Upper lobe of right lung (tissue), 1 donor: ENCODE measurements around the gene CMTM4. TPM values are rescaled to one million over a fixed set of nuclear protein-coding genes. Genes with fewer than 3 reads are reported as not detected.
"Not testable (repeated sequence)": the region's sequence is repeated elsewhere in the genome, so short reads cannot be mapped to it uniquely, and the experiment has no call there.

ENCODE experiments used
- ATAC-seq: fragments of 200-7000 bp; cut with Tn5 transposase; one replicate; pipeline ENCODE4 v1.9.1; 2020; ENCODE audit warnings: mild to moderate bottlenecking, moderate library complexity
- DNase-seq: peaks from one replicate; pipeline ENCODE4 v3.0.0-alpha.2; 2020
- H3K27ac ChIP-seq: fragments of 200-600 bp; one replicate; pipeline ENCODE4 v1.8.0; 2022
- H3K27me3 ChIP-seq: fragments of 200-600 bp; one replicate; pipeline ENCODE4 v1.8.0; 2022; ENCODE audit warnings: mild to moderate bottlenecking
- H3K36me3 ChIP-seq: fragments of 200-600 bp; one replicate; pipeline ENCODE4 v1.8.0; 2022
- H3K4me1 ChIP-seq: fragments of 200-600 bp; one replicate; pipeline ENCODE4 v1.8.0; 2022
- H3K4me3 ChIP-seq: fragments of 200-600 bp; one replicate; pipeline ENCODE4 v1.8.0; 2022; ENCODE audit warnings: mild to moderate bottlenecking
- H3K9me3 ChIP-seq: fragments of 200-600 bp; one replicate; pipeline ENCODE4 v1.8.0; 2022
- CTCF ChIP-seq: fragments of 200-600 bp; IDR thresholded peaks from one replicate; pipeline ENCODE4 v1.8.0; 2022; ENCODE audit warnings: antibody characterized with exemption
- intact Hi-C: fragments of 100-400 bp; cut with DNase I; formaldehyde crosslinking; loops from one replicate; pipeline ENCODE4 v1.11.0; 2022
- total RNA-seq: library from RNA; stranded (reverse); fragmentation: NEBNext Ultra II Directional; extraction: Animal tissue kit (Norgen Biotek cat#: 25700); gene quantifications from one replicate; pipeline ENCODE4 v1.2.1, GENCODE V29; 2021
- donor health status: DM: no; HTN: yes; CAD: no; lungs with severe emphysema.

Gene CMTM4
- total RNA-seq, 1 donor from 2014 or later, result 58.0 TPM

DNA sequence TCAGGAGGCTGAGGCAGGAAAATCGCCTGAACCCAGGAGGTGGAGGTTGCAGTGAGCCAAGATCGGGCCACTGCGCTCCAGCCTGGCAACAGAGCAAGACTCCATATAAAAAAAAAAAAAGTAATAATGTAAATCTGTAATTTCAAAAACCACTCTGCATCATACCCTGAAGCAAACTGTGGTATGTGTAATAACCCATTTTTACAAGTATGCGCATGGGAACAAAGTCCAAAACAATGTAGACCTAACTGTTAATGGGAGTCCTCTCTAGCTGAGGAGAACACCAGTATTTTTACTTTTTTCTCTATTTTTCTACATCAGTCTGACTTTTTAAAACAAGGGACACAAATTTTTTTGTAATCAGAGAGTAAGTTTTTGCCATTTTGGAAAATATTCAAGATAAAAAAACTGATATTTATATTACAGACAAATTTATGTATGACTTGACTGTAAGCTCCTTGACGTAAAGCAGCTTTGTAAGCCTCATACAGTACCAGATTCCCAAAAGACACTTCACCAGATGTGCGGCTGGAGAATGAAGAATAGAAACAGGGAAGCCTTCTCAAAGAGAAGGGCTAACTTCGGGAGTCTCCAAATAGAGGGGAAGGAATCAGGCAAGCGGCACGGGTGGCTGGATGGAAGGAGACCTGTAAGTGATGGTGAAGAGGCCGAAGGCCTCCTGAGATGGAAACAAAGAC lies 25.7 kb downstream of the CMTM4 start:
- ATAC-seq, result no peak

DNA sequence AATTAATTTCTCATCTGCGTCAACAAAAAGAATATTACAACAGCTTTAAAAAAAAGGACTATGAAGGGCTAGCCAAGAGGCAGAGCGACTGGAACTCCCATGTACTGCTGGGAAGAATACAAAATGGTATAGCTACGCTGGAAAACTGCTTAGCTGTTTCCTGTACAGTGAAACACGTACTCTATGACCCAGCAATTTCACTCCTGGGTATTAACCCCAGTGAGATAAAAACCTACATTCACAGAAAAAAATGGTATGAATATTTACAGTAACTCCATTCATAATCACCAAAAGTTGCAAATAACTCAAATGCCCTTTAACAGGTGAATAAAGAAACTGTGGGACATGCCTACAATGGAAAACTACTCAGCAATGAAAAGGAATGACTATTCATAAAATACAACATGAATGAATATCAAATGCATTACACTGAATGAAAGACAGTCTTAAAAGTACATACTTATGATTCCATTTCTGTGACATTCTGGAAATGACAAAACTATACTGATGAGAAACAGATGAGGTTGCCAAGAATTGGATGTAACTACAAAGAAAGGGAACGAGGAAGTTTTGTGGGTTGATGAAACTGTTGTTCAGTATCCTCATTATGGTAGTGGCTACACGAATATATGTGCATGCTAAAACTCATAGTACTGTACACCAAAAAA lies 27.6 kb downstream of the CMTM4 start:
- no peaks in the 10 kb centered on the region for H3K4me1 ChIP-seq
- DNase-seq, result no peak
- H3K4me3 ChIP-seq, result no peak overlapping the region
- no peak overlapping the region for H3K27ac ChIP-seq
- intact Hi-C loops, result no loop called here
- H3K27me3 ChIP-seq, result no peaks in the 10 kb centered on the region
- no peaks in the 10 kb centered on the region for H3K9me3 ChIP-seq
- no peak for TF ChIP-seq CTCF
- ATAC-seq, result no peak
- H3K36me3 ChIP-seq, result no peaks in the 10 kb centered on the region

More for the DNA sequence above, 25.7 kb downstream of the CMTM4 start:
- no peaks in the 10 kb centered on the region for H3K36me3 ChIP-seq
- H3K27me3 ChIP-seq, result no peaks in the 10 kb centered on the region
- no peak for TF ChIP-seq CTCF
- no peak for DNase-seq
- intact Hi-C loops, result no loop called here
- H3K4me1 ChIP-seq, result no peaks in the 10 kb centered on the region
- H3K9me3 ChIP-seq, result no peaks in the 10 kb centered on the region
- H3K27ac ChIP-seq, result no peak overlapping the region
- H3K4me3 ChIP-seq, result no peak overlapping the region

DNA sequence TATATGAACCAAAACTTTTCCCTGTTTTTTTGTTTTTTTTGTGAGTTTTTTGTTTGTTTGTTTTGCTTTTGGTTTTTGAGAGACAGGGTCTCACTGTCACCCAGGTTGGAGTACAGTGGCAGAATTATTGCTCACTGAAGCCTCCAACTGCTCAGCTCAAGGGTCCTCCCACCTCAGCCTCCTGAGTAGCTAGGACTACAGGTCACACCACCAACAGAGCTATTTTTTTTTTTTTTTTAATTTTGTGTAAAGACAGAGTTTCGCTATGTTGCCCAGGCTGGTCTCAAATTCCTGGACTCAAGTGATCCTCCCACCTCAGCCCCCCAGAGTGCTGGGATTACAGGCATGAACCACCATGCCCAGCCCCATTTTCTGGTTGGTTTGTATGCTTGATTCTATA lies 28.6 kb downstream of the CMTM4 start:
- DNase-seq (no peak), ATAC-seq (no peak)
- Histone ChIP-seq H3K9me3 (no peaks in the 10 kb centered on the region), H3K27me3 (no peaks in the 10 kb centered on the region), H3K4me3 (no peak overlapping the region), H3K36me3 (no peaks in the 10 kb centered on the region), H3K4me1 (no peaks in the 10 kb centered on the region), H3K27ac (no peak overlapping the region)
- intact Hi-C loops, result no loop called here
- no peak for TF ChIP-seq CTCF

DNA sequence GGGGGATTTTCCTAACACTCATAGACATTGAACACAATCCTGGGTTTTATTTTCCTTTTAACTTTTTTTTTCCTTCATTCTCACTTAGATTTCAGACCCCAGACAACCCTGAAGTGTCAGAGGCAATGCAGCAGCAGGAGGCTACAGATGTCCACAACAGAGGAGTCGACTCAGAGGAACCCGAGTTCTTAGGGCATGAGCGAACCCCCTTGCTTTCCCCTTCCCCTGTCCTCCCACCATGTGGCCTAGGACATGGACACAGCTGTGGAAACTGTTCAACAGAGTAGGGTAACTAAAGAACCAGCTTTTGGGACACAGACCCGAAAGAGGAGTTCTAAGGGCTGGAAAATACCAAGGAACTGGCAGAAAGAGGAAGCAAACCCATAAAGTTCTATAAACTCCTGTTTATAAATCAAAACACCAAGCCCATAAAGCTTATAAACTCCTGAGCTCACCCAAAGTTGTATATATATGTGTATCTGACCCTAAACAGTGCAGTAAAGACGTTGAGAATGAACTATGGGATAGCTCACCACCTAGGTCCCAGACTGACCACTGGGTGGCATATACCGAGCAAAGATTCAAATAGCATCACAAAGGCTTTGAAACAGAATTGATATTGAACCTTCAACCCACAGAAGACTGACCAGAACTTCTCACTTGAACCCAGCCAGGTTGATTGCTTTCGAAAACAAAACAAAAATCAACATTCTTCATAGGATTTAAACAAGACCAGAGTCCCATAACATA lies 33.9 kb downstream of the CMTM4 start:
- H3K4me1 ChIP-seq, result peaks cover 15% of the 10 kb centered on the region
- peak; percentile 46 for TF ChIP-seq CTCF
- DNase-seq, result no peak
- H3K4me3 ChIP-seq, result no peak overlapping the region
- ATAC-seq, result peak; percentile 67
- no peaks in the 10 kb centered on the region for H3K9me3 ChIP-seq
- H3K27me3 ChIP-seq, result no peaks in the 10 kb centered on the region
- no peak overlapping the region for H3K27ac ChIP-seq
- intact Hi-C loops, result no loop called here
- H3K36me3 ChIP-seq, result no peaks in the 10 kb centered on the region

DNA sequence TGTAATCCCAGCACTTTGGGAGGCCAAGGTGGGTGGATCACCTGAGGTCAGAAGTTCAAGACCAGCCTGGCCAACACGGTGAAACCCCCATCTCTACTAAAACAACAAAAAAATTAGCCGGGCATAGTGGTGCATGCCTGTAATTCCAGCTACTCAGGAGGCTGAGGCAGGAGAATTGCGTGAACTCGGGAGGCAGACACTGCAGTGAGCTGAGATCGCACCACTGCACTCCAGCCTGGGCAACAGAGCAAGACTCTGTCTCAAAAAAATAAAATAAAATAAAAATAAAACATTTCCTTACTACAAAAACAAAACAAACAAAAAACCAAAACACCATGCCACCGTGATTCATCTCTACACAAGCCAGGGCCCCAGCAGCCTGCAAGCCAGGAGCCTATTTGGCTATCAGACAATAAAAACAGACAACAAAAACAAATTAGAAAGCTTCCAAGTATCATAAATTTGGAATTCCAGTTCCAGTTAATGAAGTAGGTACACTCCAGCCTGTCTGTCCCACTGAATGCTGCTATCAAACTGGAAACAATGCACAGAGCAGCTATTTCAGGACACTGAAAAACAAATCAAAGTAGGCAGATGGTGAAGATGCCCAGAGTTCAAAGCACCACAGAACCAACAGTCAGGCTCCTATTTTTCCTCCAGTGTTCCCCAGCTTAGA lies 34.7 kb downstream of the CMTM4 start:
- intact Hi-C loops, H3K27me3 ChIP-seq, H3K27ac ChIP-seq, DNase-seq, ATAC-seq, H3K9me3 ChIP-seq, H3K4me3 ChIP-seq, H3K36me3 ChIP-seq: not testable (repeated sequence)
- H3K4me1 ChIP-seq, result peaks cover 15% of the 10 kb centered on the region

GRCh38 chr16:66661210-66661560 lies 35.4 kb downstream of the CMTM4 start:
- Histone ChIP-seq H3K36me3 (no peaks in the 10 kb centered on the region), H3K4me1 (peaks cover 15% of the 10 kb centered on the region), H3K27me3 (no peaks in the 10 kb centered on the region), H3K27ac (peak overlapping the region; percentile 12), H3K9me3 (no peaks in the 10 kb centered on the region), H3K4me3 (no peak overlapping the region)
- no peak for TF ChIP-seq CTCF
- no peak for ATAC-seq
- intact Hi-C loops, result no loop called here
- DNase-seq, result no peak
